Stimulated activated CD8-positive, alpha-beta memory T cell treated with anti-CD3 and anti-CD28 coated beads, Interleukin-7, amount 100 ng/mL, for 4 hours (primary cell): ENCODE measurements around the gene RRAS.

Experiments
- DNase-seq, 2 donors: peaks; one replicate each; pipeline ENCODE4 v3.0.0-alpha.2; 2020; ENCODE audit warnings: low read depth in 2 of 2

RRAS gene

DNA sequence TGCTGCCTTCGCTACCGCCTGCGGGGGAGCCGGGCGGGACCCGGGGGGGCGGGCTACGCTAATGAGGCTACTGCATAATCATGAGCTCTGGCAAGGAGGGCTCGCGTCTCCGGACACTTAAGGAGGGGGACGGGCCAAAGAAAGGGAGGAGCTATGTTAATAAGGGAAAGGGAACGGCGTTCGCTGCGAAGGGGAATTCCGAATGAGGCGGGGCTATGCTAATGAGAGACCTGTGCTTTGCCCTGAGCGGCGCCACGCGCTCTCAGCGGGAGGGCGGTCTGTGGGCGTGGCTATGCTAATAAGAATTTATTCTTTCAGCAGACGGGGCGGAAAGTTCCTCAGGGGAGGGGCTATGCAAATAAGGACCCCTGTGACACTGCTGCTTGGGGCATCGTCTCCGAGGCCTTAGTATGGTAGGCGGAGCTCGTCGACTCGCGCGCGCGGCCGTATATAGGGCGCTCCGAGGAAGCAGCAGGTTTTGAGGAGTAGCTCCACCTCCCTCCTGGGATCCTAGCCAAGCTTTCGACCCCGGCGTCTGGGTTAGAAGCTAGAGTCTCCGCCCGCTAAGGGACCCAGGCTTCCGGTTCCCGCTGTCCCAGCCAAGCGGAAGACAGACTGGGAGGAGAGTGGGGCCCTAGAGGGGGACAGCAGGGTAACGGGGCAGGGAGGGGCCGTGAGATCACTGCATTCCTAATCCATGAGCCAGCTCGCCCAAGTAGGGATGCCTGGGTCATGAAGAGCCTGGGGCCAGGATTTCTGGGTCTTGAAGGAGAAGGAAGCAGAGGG, at the start of gene RRAS:
TSS of gene RRAS (minus strand) at position 31 of the 786 bp plus-strand sequence. CDS start 45 bp downstream, outside the sequence.
- DNase-seq: peak; percentile 99 to 100

DNA sequence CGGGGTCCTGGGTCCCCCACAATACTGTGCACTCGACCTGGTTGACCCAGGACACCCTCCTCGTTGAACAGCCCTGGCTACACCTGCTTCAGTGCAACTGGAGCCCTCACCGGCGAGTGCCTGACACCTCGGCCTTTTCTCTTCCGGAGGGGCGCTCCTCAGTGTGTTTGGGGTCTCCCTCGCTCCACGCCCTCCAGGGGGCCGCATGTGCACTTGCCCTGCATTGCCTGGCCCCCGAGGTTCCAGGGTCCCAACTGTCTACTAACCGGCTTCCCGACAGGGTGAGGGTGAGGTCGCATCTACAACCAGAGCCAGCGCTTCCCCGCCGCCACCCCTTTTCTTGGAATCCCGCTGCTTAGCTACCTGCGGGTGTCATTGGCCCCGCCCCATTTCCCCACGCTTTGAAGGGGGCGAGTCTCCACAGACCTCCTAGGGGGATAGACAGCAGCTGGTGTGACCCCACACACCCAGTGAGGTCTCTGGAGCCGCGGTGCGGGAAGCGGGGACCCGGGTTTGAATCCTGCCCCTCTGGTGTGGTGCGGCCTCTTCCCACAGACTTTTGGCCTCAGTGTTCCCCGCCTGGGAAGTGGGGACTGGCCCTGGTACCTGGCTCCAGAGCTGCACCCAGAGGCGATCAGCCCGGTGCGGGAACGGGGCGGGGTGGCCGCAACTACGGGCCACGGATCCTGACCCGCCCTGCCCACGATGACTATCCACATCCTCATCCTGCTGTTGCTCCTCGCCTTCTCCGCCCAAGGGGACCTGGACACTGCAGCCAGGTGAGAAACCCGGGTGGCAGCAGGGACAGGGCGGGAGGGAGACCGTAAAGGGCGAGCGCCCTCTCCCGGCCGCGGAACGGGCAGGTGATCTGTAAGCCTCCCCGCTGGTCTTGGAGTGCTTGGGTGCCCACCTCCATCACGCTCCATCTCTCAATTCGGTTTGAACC, 49.5 kb upstream of the RRAS start, which contains the start of gene ADM5:
TSS of gene ADM5 (plus strand) at position 462 of the 946 bp plus-strand sequence. CDS start at position 706, 244 bp downstream.
- DNase-seq: no peak

DNA sequence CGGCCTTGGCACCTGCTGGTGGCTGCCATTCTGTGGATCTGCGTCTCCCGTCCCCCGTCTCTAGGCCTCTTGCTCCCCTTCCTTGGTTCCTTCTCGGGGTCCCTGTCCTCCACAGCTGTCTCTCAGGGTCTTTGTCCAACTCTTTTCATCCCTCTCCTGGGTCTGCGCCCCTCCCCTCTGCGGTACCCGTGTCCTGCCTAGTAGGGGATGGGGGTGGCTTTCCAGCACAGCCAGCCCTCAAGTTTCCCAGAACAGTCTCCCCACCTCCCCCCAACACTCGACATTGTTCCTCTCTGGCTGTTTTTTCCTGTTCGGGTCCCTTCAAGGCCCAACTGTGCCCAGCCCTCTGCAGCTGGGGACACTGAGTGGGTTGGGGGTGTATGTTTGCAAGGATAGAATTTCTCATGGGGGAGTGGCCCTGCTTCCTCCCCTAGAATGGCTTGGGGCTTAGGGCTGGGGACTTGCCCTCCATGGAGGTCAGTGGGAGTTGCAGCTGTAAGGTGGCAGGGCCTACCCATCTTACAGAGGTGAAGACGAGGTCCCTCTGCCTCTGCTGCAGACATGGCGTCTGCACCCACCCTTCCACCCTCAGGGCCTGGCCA, 48.7 kb upstream of the RRAS start:
- no peak for DNase-seq

DNA sequence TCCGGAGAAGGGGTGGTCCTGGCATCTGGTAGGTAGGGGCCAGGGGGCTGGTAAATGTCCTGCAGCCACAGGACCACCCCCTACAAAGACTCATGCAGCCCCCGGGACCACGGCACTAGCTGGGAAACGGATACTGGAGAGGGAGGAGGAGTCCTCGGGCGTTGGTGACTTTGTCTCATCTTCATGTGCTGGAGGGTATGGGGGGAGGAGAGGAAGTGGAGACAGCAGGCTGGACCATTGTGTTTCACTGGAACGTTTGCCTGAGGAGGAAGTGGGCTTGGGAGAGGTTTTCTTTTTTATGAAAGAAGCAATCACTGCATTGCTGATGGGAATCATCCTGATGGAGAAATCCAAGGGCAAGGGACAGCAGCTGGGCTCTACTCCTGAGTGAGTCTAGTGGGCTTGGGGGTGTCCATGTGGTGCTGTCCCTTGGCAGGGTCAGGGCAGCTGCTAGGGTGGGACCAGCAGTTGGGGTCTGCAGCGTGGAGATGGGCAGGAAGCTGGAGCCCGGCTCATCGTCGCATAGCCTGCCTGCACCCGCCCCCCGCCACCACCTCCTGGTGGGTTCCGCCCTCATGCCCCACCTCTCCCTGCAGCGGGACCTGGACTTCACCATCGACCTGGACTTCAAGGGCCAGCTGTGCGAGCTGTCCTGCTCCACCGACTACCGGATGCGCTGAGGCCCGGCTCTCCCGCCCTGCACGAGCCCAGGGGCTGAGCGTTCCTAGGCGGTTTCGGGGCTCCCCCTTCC, 47.8 kb upstream of the RRAS start:
- no peak for DNase-seq

DNA sequence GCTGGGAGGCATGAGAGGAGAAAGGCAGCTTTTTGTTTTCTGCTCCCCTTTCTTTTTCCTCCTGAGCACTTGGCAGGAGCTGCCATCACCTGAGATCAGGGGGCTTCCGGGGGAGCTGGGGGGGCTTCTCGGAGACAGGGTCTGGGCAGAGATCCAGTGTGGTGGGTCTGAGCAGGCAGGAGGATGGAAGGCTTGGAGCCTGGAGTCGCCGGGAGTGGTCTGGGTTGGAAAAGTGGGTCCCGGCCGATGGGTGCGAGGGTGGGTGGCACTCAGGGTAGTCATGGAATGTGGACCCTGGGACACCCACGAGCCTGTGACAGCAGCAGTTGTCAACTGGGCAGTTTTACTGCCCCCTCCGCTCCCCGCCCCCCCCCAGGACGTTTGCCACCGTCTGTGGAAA, 47.2 kb upstream of the RRAS start:
- no peak for DNase-seq

DNA sequence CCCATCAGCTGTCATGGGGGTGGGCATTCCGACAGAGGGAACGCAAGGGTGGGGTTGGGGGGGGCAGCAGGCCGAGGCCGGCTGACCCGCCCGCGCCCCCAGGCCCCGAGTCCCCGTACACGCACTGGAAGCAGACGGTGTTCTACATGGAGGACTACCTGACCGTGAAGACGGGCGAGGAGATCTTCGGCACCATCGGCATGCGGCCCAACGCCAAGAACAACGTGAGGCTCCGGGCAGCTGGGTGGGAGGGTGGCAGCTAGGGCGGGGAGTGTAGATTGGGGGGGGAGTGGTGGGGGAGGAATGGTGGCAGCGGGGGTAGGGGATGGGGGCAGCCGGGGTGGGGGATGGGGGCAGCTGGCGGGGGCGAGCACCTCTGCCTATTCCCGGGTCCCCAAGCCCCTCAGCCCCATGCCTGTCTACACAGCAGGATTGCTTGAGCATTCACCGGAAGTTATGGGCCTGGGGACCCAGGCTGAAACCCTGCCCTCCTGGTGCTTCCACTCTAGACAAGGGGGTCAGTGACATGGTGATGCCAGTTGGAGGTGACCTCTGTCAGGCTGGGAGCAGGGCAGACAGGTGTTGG, 46.7 kb upstream of the RRAS start:
- no peak for DNase-seq

DNA sequence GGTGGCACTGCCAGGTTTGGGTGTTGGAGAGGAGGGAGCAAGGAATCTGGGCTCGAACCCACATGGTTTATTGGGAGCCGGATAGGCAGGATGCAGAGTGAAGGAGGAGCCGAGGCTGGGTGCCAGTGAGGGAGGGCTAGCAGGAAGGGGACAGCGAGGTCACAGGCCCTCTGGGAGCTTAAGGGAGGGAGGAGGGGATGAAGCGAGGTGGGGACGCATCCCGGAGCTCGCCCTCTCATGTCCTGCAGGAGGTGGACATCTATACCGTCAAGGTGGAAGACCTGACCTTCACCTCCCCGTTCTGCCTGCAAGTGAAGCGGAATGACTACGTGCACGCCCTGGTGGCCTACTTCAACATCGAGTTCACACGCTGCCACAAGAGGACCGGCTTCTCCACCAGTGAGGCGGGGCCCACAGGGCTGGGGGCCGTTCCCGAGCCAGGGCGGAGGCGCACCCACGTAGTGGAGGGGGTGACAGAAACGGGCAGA, 45.9 kb upstream of the RRAS start:
- DNase-seq: no peak

DNA sequence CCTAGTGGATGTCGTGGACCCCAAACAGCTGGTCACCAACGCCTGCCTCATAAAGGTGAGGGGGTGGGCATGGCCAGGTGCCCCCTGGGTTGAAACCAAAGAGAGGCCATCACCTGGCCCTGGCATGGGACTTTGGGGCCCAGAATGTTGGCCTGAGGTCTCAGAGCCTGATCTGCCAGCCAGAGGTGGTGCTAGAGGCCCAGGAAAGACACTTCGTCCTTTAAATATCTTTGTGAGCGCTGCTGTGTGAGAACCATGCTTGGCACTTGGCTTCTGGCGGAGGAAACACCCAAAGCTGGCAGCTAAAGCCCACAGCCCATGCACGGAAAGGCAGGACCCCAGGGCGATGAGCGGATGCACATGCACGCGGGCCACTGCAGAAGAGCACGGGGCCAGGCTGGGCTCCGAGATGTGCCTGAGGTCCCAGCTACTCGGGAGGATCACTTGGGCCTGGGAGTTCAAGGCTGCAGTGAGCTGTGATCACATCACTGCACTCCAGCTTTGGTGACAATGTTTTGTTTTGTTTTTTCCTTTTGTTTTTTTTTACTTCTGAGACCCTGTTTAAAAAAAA, 45.1 kb upstream of the RRAS start:
- DNase-seq: no peak

DNA sequence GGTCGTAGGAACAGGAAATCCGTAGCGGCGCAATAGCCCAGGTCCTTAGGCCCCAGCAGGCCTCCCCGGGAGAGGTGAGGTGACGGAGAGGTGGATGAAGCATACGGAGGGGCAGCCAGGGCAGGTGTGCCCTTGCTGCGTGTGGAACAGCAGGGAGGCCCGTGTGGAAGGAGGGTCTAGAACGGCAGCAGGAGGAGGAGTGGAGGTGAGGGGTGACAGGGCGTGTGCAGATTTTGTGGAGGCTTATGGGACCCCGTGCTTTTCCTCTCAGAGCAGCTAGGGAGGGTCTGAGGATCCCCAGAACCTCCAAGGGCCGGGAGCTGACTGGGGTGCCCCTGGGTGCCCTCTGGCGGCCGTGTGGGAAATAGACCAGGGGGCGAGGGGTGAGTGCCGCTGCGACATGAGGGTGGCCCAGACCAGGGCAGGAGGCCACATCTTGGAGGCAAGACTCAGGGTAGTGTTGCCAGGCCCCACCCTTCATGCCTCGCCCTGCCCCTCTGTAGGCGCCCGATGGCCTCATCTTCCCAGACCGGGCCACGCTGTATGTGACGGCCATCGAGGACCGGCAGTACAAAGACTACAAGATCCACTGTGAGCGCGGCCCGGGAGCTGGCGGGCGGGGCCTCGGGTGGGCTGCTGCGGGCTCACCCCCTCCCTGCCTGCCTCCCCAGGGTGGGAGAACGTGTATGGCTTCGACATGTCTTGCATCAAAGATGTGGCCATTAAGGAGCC, 44.5 kb upstream of the RRAS start:
- no peak for DNase-seq

DNA sequence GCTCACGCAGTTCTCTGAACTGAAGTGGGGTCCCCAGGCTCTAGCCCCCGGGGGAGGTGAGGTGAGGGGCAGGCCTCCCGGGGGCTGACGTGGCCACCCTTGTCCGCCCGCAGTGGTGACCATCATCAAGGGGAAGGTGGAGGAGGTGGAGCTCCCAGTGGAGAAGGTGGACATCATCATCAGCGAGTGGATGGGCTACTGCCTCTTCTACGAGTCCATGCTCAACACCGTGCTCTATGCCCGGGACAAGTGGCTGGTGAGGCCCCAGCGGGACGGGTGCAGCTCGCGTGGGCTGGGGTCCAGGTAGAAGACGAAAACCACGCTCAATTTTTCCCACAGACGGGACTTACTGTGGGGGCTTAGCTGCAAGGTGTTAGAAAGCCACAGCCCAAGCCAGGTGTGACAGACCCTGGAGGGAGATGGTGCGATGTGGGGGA, 43.9 kb upstream of the RRAS start:
- no peak for DNase-seq

DNA sequence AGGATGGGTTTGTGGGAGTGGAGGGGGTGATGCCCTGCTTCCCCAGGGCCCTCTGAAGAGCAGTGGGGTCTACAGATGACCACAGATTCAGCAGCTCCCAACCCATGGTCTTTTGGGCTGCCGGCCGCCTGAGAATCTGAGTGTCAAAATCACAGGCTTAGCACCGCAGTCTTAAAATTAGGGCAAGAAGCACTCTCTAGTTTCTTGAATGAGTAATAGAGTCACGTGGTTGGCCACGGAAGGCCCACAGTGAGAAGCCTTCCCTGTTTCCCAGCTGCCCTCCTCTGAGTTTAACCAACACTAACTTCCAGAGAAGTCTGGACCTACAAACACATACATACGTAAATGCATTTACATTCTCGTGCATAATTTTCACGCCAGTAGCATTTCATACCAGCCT, 42.3 kb upstream of the RRAS start:
- DNase-seq: no peak

DNA sequence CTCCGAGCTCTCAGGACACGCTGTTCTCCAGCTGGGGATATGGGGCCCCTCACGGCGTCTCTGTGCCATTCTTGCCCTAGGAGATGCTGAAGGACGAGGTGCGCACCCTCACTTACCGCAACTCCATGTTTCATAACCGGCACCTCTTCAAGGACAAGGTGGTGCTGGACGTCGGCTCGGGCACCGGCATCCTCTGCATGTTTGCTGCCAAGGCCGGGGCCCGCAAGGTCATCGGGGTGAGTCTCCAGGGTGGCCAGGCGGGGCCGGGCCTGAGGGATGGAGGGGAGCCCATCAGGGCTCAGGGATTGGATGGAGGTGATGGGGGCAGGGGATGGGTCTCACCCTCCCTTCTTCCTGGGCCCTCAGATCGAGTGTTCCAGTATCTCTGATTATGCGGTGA, 41.9 kb upstream of the RRAS start:
- no peak for DNase-seq

DNA sequence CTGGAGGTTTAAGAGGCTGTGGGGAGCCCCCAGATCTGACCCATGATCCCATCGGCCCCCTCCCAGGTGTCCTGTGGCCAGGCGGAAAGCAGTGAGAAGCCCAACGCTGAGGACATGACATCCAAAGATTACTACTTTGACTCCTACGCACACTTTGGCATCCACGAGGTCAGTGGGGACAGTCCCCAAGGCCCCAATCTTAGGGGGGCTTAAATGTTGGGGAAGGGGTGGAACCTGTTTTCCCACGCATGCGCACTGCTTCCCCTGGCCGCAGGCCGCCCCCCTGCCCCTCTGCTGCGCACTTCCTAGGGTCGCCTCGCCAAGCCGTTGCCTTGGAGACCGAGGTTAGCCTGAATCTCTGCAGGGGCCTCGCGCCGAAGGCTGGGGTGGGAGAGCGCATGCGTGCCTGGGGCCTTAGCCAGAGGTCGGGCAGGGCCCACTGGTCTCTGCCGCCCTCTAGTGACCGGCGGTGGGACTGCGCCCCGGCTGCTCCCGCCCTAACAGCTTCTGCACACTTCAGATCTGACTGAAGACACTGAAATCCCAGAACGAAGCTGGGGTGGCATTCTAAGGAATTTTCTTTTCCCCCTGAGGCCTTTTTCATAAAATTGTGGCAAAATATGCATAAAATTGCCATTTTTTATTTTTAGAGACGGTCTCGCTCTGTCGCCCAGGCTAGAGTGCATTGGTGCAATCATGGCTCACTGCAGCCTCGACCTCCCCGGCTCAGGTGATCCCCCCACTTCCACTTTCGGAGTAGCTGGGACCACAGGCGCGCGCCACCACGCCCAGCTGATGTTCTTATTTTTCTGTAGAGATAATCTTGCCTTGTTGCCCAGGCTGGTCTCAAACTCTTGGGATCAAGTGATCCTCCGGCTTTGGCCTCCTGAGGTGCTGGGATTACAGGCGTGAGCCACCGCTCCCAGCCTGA, 40.7 kb upstream of the RRAS start:
- peak; percentile 79 to 87 for DNase-seq

DNA sequence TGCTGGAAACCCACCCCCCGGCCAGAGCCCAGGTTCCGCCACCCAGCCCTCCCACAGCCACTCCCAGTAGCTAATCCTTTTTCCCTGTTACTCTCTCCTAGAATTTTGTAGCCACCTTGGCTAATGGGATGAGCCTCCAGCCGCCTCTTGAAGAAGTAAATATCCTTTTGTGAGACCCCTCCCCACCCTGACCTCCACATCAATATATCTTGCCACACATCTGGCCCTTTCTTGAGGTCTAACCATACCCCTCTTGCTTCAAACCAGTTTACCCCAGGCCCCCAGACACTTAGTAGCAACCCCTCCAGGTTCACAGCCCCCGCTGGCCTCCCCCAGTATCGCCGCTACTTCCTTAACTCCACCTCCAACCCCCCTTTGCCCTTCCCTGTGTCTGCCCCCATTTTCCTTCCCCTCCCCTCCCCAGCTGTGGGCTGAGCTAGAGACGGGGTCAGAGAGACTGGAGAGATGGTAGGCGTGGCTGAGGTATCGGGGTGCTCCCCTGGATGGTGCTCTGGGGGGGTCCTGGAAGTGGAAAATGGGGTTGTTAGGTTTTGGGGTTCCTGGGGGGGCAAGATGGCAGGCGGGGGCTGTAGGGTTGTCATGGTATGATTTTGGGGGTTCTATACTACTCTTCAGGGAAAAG, 39.9 kb upstream of the RRAS start:
- DNase-seq: no peak

DNA sequence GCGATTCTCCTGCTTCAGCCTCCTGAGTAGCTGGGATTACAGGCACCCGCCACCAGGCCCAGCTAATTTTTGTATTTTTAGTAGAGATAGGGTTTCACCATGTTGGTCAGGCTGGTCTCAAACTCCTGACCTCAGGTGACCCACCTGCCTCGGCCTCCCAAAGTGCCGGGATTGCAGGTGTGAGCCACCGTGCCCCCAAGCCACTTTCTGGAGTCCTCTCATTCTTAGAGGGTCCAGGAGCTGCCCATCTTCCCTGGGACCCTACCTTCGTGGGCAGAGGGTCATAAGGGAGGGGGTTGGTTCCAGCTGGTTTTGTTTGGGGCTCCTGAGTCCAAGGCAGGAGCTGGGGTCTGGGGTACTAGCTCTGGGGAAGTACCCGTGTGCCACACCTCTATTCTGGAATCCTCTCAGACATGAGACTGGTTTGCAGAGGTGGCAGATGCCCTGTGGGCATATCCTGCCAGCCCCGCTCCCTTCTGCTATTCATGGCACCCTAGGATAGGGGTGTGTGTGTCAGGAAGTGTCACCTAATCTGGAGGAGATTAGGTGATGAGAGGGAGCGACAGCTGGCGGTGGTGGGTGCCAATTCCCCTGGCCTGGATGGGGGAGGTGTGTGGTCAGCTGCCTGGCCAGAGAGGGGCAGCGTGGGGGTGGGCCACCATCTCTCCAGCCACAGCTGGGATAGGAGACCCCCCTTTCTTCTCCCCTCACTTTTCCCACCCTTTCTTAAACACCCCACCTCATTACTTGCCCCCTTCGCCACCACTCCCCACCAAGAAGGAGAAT, 39.2 kb upstream of the RRAS start:
- no peak for DNase-seq

DNA sequence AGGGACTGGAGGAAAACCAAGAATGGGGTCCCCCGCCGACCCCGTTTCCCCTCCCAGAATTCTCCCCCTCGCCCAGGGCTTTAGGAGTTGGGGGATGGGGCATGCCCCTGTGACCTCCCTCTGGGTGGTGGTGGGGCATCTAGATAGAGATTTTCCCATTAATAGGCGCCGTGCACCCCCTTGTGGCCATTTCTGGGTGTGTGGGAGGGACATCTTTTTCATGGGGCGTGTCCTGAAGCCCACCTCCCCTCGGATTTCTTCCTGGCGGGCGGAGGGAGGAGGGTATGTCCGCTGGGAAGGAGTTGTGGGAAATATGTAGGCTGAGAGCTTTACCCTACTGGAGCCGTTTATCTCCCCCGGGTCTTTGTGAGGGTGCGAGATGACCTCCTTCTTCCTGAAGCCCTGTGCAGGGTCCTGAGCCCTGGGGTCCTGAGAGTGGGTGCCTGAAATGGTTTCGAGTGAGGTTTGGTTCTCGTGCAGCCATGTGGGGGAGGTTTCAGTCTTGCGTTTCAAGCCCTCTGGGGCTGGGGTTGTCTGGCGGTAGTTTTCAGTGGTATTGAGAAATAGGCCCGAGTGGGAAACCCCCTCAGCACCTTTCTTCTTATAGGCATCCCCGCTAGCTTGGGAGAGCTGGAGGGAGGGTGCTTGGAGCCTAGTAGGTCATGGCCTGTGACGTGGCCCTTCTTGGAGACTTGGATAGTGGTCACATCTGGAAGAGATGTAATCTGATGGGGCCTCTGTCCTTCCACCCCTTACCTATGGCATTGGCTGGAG, 38.1 kb upstream of the RRAS start:
- peak; percentile 65 to 74 for DNase-seq
